NCI-H1694 treated with DMSO at 0.1 percent for 48 hours (cell line): ENCODE measurements around the gene LETMD1.
"Not testable (repeated sequence)": the region's sequence is repeated elsewhere in the genome, so short reads cannot be mapped to it uniquely, and the experiment has no call there.

Source experiments
- DNase-seq: peaks from one replicate; lab custom pipeline; 2025; lab: John Stamatoyannopoulos, UW

LETMD1 gene

DNA sequence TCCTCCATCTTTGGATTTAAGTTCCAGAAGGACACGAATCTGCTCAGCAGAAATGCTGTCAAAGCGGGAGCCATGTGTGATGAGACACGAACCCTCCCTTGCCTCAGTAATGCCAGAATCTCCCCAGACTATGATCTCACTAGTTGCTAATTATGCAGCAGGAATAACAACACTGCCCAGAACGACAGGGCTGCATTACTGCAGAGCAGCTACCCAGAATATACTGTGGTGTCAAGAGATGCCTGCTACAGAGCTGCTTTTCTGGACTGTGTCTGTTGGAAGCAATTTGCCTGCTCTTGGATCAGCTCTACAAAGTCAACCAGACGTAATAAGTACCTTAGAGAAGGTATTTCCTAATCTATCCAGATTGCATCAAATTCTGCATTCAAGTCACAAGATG lies 29.8 kb downstream of the LETMD1 start:
- no peak for DNase-seq

DNA sequence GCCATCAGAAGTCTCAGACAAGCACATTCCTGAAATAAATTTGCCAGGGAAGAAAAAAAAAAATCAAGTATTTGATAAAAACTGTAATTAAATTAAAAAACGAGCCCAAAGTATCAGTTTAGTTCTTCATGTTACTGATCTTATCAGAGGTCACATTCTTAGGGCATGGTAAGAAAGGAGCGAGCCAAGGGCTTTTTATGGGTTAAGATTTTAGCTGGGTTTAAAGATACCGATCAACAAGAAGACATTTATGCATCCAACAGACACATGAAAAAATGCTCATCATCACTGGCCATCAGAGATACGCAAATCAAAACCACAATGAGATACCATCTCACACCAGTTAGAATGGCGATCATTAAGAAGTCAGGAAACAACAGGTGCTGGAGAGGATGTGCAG lies 30.2 kb downstream of the LETMD1 start:
- DNase-seq = not testable (repeated sequence)

DNA sequence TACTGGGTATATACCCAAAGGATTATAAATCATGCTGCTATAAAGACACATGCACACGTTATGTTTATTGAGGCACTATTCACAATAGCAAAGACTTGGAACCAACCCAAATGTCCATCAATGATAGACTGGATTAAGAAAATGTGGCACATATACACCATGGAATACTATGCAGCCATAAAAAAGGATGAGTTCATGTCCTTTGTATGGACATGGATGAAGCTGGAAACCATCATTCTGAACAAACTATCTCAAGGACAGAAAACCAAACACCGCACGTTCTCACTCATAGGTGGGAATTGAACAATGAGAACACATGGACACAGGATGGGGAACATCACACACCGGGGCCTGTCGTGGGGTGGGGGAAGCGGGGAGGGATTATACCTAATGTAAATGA lies 30.7 kb downstream of the LETMD1 start:
- DNase-seq = not testable (repeated sequence)

DNA sequence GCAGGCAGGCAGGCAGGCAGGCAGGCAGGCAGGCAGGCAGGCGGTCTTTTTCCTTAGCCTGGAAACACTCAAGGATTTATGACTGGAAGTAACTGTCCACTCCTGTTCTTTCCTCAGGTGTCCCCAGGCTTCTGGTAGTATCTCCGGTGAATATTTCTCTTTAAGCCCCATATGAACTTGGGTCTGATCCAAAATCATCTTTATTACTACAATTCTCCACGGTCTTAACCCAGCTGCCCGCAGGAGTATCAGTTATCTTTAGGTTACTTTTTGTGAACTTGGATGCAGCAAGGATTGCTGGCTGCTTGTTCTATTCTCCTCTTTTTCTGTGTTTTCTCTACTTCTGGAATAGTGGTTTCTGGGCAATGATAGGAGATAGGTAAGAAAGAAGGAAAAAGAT lies 32.0 kb downstream of the LETMD1 start:
- DNase-seq = no peak

DNA sequence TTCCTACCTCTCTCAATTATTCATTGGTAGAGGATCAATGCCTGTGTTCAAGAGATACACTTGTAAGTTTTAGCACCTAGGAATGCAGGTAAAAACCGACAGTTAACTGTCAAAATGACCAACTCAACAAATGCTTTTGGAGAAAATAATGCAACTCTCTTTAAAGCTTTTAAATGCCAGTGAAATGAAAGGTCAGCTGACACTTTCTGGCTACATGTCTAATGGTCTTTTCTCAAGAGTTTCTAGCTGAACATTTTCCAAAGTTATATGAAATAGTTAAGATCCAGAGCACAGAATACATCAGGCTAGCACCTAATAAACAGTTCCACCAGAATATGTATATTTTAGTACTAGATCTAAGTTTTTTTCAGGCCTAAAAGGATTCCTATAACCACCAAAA lies 33.3 kb downstream of the LETMD1 start:
- DNase-seq = no peak

DNA sequence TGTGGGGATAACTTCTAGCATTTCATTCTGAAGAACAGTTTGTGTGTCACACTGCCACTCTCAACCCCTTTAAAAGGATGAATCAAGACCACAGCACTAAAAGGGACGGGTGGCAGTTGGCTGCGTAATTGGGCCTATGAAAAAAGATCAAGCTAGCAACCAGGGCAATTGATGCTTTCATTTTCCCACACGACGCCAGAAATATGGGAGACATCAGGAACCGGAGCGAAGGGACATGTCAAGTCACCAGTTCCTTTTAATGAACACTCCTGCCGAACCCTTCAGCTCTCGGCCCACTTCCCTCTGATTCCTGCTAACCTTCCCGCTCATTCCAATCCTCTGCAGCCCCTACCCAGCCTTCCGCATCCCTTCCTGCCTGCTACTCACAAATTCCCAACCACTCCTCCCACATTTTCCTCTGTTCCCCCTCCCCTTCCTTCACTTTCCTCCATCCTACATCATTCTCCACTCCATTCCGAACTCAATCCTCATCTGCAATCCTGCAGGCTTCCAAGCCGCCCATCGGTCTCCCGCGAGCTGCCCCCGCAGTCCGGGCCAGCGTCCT lies 34.5 kb downstream of the LETMD1 start:
- peak; percentile 3 for DNase-seq

DNA sequence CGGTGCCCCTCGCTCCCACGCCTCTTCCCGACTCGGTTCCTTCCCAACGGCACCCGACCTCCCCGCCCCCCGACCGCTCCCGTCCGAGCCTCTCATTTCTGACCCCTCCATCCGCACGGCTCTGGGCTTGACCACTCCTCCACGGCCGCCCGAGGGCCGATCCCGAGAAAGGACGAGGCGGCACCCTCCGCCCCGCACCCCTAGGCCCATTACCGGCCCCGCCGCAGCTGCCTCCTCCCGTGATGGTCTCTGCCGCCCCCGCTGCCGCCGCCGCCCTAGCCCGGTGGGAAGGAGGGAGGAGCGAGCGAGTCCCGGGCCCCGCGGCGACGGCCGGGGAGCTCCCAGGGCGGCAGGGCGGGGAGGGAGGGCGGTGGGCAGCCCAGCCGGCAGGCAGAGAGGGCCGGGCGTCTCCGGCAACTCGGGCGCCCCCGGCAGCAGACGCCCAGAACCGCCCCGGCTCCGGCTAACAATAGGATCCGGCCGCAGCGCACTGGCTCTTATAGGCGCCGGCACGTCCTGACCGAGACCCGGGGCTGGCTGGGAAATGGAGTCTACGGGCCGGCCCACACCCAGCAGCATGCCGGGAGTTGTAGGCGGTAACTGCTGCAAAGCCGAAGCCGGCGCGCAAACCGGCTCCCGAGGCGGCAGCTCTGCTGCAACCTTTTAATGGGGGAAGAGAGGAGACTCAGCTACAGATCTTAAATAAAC lies 35.2 kb downstream of the LETMD1 start, which contains the start of gene CSRNP2:
CSRNP2 (minus strand) TSS at position 471 of the 708 bp plus-strand sequence. CDS start 7,035 bp downstream, outside the sequence.
- DNase-seq = peak; percentile 85

DNA sequence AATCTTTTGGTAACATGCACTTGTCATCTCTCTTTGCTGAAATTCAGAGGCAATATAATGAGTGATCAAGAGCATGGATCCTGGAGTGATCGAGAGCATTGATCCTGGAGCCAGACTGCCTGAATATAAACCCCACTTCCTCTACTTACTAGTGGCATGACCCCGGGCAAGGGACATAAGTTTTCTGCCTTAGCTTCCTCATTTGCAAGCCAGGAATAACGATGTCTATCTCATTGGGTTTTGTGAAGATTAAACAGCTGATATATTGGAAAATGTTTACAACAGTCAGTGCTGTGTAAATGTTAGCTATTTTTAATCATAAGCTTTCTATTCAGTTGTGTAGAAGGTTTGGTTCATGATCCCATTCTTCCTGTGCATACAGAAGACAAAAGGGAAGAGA lies 37.6 kb downstream of the LETMD1 start:
- DNase-seq = no peak

DNA sequence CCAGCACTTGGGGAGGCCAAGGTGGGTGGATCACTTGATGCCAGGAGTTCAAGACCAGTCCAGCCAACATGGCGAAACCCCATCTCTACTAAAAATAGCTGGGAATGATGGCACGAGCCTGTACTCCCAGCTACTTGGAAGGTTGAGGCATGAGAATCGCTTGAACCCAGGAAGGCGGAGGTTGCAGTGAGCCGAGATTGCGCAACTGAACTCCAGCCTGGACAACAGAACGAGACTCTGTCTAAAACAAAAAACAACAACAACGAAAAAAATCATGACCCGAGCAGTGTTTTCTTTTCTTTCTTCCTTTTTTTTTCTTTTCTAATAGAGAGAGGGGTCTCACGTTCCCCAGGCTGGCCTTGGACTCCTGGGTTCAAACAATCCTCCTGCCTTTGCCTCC lies 38.8 kb downstream of the LETMD1 start:
- DNase-seq = no peak

DNA sequence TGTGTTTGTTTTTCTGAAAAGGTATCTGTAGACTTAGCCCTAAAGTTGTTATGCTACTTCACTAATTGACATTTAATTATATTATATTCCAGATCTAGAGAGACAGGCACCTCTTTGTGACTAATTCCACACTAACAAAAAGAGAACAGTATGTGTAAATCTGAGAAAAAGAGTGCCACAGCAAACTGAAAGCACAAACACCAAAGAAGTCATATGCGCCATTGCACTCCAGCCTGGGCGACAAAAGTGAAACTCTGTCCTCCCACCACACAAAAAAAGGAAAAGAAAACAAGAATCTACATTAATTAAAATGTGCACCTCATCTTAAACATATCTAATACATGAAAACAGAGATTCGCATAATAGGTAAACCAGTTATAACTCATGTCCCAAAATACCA lies 39.7 kb downstream of the LETMD1 start:
- no peak for DNase-seq

DNA sequence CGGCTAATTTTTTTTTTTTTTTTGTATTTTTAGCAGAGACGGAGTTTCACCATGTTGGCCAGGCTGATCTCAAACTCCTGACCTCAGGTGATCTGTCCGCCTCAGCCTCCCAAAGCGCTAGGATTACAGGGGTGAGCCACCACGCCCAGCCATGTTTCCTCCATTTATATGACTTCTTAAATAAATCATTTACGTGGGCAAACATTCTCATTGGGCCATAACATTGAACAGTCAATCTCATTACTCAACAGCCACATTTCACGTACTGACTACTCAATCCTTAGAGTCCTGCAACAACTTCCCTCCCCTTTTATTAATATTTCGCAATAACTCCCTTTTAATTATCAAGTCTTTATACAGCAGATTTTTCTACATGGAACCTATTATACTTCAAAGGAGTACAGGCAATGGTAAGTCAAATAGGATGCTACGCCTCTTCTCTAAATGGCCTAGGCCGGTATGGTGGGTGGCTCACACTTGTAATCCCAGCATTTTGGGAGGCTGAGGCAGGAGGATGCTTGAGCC lies 42.6 kb downstream of the LETMD1 start:
- DNase-seq = no peak

DNA sequence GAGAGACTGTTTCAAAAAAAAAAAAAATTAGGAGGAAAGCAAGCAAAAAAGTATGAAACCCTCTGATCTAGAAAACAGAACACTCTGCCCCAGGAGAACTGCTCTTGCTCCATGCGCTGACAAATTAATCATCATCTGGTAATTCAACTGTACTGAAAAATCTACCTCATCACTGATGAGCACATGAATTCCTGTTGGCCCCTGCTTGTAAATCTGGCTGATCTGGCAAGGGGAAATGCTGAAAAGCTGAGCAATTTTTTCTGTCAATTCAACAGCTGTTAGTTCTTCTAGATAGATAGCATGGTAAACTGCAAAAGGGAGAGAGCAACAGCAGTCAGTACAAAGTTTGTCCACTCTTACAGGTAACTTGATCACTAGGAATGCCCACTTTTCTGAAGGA lies 50.5 kb downstream of the LETMD1 start:
- DNase-seq = no peak

DNA sequence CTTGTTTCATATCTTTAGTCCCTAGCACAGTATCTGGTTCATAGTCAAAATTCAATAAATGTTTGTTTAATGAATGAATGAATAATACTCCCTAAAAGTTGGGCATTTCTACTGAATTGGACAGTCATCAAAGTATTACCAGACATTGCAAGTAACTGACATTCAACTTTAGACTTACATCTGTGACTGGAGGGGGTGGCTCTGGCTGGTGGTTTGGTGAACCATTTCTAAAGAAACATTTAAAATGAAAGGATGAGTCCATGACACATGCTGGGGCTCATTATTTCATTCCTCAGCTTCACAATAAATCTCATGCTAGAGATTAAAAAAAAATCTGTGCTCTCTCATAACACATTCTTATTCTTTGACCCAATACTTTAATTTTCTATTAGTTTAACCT lies 55.9 kb downstream of the LETMD1 start:
- DNase-seq = no peak

DNA sequence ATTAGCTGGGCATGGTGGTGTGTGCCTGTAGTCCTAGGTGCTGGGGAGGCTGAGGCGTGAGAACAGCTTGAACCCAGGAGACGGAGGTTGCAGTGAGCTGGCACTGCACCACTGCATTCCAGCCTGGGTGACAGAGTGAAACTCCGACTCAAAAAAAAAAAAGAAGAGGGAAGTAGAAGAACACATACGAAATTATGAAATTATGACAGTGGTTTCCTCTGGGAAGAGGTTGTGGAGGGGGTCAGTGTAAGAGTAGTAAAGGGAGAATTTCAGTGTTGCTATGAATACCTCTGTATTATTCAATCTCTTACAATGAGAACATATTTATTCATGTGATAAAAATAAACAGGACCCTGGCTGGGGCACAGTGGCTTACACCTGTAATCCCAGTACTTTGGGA lies 60.0 kb downstream of the LETMD1 start:
- no peak for DNase-seq
